Iris pigment epithelial cell (primary cell): ENCODE data around the gene INO80.
A peak's percentile ranks its signal among the peaks of the same experiment; 100 is the strongest.

ENCODE experiments used
- DNase-seq: peaks from one replicate; pipeline ENCODE4 v3.0.0-alpha.2; 2011; ENCODE audit warnings: low read depth

The INO80 gene

DNA sequence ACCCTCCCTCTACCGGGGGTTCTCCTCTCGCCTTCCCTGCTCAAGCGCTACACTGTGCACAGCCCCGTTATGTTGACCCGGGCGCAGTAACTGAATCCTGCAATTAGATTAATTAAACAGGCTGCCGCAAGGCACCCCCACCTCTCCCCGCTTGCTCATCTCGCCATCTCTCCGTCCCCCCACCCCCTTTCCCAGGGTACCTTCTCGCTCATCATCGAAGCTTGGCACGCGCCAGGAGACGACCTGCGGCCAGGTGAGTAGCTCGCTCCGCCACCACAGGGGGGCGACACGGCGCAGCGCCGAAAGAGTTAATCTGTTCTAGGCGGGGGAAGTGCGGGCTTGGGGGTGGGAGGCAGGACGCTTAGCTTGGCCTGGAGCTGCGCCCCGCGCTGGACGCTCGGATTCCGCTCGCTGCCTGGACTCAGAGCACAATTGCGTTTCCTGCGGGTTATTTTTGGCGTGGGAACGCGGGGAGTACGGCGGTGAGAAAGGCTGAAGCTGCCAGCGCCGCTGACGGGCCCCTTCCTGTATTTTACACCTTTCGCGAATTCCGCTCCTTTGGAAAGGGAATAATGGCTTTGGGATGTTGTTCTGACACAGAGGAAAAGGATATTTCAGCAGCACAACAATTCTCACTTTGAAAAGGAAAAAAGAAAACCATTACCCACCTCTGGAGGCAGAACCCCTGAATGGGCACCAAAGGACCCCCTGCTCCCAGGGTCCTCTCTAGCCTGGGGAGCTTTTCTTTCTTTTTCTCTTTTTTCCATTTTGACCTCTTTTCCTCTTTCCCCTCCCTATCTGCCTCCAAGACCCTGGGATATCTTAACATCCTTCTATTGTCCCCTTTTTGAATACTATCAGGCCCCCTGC lies 185.4 kb downstream of the INO80 start:
- DNase-seq: peak; percentile 38

DNA sequence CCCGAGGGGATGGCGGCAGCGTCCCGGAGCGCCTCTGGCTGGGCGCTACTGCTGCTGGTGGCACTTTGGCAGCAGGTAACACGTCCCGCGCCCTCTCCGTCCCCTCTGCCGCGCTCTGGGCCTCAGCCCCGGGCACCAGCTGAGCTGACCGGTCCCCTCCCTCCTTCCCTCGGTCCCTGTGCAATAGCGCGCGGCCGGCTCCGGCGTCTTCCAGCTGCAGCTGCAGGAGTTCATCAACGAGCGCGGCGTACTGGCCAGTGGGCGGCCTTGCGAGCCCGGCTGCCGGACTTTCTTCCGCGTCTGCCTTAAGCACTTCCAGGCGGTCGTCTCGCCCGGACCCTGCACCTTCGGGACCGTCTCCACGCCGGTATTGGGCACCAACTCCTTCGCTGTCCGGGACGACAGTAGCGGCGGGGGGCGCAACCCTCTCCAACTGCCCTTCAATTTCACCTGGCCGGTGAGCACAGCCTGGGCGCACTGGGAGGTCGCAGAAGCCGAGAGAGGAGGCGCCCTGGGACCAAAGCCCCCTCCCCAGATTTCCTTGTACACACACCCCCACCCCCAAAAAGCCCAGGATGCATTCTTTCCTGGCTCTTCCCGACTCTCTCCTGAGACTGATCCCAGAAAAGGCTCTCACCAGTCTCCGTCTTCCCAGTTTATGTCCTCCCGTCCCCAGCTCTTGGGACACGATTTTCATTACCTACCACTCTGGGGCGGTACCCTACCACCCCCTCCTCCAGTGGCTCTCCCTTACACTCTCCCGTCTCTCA lies 186.2 kb downstream of the INO80 start:
- DNase-seq: peak; percentile 74
